Esophagus mucosa (tissue), 1 donor: ENCODE measurements around the gene IFITM2. TPM values are rescaled to one million over a fixed set of nuclear protein-coding genes. Genes with fewer than 3 reads are reported as not detected.
A peak's percentile ranks its signal among the peaks of the same experiment; 100 is the strongest.
"Not testable (repeated sequence)": the region's sequence is repeated elsewhere in the genome, so short reads cannot be mapped to it uniquely, and the experiment has no call there.

Source experiments
- ATAC-seq: fragments of 200-7000 bp; cut with Tn5 transposase; one replicate; pipeline ENCODE4 v1.9.1; 2020
- total RNA-seq: library from RNA; stranded (reverse); gene quantifications from one replicate; pipeline ENCODE4 v1.2.4, GENCODE V29; 2023
- donor health status: DM: yes; HTN: yes; CAD: no.

IFITM2 gene
- total RNA-seq, 1 donor from 2014 or later: 94.0 TPM

DNA sequence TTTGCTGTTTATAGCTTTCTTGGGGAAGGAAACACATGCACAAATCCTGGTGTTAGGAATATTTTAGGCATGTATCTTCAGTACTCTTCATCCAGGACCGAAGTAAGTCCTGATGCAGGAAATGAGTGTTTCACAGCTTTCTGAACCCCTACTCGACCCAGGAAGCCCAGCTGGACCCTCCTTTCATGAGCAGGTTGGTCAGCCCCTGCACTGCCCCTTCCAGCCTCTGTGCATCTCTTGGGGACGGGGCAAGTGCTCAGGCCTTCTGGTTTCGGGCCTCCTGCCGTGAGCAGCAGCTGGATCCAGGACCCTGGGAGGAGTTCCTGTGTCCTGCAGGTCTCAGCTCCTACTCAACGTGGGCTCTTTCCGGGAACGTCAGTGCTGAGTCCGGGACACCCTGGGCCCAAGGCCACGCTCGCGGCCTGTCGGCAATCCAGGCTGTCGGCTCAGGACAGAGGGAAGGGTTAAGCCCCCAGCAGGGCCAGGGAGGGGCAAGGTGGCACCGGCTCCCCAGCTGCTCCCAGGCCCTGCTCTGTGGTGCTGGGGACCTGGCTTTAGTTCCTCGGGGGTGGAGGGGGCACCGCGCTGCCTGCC lies 2.5 kb downstream of the IFITM2 start:
- ATAC-seq: peak; percentile 8

GRCh38 chr11:311013-311748 lies 3.6 kb downstream of the IFITM2 start:
- peak; percentile 46 for ATAC-seq

DNA sequence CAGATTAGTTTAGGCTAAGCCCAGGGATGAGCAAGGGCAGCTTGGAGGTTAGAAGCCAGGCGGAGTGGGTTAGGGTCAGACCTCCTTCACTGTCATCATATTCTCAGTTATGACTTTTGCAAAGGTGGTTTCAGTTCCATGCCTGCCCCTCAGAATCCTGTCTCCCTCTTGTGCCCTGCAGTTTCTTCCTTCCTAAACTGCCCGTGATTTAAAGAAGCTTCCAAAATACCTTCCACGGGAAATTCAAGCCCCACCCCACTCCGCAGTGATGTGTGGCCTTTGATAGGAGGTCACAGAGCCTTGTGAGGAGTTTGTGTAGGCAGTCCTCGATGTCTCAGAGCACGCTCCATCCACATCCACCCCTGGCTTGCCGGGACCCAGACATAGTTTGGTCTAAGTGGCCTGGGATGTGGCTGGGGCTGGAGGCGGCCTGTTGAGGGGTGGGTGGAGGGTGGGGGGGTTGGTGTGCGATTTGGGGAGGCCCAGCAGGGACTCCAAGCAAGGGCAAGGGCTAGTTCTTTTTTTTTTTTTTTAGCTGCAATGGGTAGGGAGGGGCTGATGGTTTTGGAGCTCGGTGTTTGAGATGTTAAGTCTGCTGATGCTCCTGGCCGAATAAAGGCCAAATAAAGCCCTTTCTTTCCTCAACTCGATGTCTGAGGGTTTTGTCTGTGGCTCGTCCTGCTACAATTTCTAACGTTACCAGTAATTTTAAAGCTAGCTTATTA lies 4.6 kb downstream of the IFITM2 start:
- ATAC-seq: no peak

DNA sequence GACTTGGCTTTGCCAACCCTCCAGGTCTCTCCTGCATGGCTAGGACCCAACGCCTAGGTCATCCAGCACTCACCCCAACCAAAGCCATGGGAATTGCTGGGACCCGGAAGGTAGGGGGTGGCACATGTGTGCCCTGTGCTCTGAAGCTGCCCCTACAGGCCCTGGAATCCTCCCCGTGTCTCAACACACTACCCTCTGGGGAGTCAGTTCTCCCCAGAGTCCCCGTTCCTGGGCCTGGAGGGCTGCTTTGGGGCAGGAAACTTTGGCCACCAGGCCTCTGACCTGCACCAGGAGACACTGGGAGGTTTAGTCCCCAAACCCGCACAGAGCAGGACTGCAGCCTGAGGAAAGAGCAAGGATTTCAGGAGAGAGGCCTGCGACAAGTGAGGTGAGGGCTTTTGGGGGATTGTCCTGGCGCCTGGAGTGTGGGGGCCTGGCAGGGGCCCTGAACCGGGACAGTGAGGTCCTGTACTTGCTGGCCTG lies 5.7 kb downstream of the IFITM2 start:
- no peak for ATAC-seq

GRCh38 chr11:313787-314553 lies 6.4 kb downstream of the IFITM2 start, which contains the start of gene IFITM1:
TSS of gene IFITM1 (plus strand) at chr11:314040. CDS start at chr11:314171, 131 bp downstream.
- peak; percentile 7 for ATAC-seq

DNA sequence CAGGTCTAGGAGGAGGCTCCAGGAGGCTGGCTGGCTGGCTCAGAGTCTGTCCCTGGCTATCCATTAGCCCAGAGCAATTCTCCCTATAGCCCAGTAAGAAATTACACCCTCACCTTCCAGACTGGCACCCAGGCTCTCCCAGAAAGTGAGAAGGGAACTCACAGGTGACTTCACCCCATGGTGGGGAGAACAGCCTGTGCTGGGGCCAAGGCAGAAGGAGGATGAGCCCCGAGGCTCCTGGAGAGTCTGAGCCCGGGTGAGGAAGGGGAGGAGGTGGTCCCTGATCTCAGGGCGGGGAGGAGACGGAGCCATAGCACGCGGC lies 6.9 kb downstream of the IFITM2 start:
- not testable (repeated sequence) for ATAC-seq

GRCh38 chr11:315051-315481 lies 7.5 kb downstream of the IFITM2 start:
- ATAC-seq: no peak

DNA sequence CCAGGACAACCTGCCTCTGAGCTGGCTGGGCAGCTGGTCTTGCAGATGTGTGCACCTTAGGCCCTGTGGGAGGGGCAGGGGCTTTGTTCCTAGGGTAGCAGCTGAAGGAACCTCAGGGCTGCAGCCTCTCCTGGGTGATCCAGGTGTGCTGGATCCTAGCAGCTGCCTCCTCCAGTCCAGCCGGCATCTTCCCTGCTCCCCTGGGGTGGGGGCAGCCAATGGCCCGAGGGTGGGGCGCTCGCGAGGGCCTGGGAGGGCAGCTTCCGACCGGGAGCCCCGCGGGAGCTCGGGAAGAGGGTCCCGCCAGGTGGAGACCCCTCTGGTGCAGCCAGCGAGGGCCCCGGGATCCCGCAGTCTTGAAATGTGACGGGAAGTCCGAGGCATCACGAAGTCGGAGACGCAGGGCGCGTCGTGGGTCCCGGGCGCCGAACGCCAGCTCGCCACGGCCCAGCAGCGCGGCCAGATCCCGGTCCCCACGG lies 7.9 kb downstream of the IFITM2 start:
- ATAC-seq: no peak

GRCh38 chr11:316031-316701 lies 8.6 kb downstream of the IFITM2 start:
- no peak for ATAC-seq

GRCh38 chr11:316891-317301 lies 9.3 kb downstream of the IFITM2 start:
- no peak for ATAC-seq

GRCh38 chr11:317668-318404 lies 10.2 kb downstream of the IFITM2 start:
- not testable (repeated sequence) for ATAC-seq

GRCh38 chr11:318405-319120 lies 10.9 kb downstream of the IFITM2 start:
- ATAC-seq: peak; percentile 63

- peak; percentile 47 for ATAC-seq
Observed at GRCh38 chr11:319121-319887, 11.7 kb downstream of the IFITM2 start.

- not testable (repeated sequence) for ATAC-seq
Observed at GRCh38 chr11:319888-320273, 12.3 kb downstream of the IFITM2 start.

GRCh38 chr11:324156-324555 lies 16.5 kb downstream of the IFITM2 start:
- no peak for ATAC-seq

DNA sequence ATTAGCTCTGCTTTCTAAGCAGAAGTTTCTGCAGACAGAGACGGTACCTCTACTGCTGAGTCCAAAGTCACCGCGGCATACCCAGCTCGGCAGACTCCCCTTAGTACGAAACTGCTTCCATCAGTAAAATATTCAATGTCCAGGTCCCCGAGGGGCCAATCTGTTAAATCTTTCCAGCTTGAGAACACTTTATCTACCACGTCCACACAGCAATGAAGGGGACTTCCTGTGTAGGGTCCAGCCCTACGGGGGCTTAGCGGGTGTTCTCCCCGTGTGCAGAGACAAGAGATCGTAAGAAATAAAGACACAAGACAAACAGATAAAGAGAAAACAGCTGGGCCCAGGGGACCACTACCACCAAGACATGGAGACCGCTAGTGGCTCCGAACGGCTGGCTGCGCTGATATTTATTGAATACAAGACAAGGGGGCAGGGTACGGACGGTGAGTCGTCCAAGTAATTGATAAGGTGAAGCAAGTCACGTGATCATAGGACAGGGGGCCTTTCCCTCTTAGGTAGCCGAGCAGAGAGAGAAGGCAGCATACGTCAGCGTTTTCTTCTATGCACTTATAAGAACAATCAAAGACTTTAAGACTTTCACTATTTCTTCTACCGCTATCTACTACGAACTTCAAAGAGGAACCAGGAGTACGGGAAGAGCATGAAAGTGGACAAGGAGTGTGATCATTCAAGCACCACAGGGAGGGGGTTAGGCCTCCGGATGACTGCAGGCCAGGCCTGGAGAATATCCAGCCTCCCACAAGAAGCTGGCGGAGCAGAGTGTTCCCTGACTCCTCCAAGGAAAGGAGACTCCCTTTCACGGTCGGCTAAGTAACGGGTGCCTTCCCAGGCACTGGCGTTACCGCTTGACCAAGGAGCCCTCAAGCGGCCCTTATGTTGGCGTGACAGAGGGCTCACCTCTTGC lies 17.2 kb downstream of the IFITM2 start:
- ATAC-seq: not testable (repeated sequence)

DNA sequence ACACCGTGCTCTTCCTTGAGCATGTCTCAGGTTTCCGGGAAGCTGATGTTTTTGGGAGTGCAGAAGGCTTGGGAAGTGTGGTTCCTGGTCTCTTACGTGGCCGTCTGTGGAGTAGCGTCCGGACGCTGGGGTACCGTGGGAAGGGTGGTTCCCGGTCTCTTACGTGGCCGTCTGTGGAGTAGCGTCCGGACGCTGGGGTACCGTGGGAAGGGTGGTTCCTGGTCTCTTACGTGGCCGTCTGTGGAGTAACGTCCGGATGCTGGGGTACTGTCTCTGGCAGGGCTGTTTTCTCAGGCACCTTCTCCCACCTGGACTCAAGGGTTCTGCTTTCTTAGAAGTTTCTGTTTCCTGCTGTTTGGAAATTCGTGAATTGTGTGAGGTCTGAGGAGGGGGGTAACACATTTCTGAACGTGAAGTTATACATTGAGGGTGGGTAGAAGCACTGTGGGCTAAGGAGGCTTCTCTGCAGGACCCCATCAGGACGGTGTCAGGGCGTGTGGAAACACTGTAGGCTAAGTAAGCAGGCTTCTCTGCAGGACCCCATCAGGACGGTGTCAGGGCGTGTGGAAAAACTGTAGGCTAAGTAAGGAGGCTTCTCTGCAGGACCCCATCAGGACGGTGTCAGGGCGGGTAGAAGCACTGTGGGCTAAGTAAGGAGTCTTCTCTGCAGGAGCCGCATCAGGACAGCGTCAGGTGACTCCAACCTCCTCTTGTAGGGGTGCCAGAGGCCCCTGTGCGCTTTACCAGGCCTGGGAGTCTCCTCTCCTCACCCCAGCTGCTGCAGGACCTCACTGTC lies 18.4 kb downstream of the IFITM2 start:
- ATAC-seq: peak; percentile 10

- no peak for ATAC-seq
Observed at GRCh38 chr11:326592-326841, 18.9 kb downstream of the IFITM2 start.
